Activated B cell treated with CpG ODN at 0.5 μM for 24 hours (primary cell): Measurements from ENCODE around the gene MIA. TPM values are rescaled to one million over a fixed set of nuclear protein-coding genes. Genes with fewer than 3 reads are reported as not detected.
"Not testable (repeated sequence)": the region's sequence is repeated elsewhere in the genome, so short reads cannot be mapped to it uniquely, and the experiment has no call there.

Source experiments
- ATAC-seq: fragments of 200-7000 bp; cut with Tn5 transposase; one replicate; pipeline ENCODE4 v1.10.0; 2021; ENCODE audit warnings: low read depth, mild to moderate bottlenecking, moderate library complexity
- CTCF ChIA-PET: fragments of 350-600 bp; sonication (Branson Sonifier 250); formaldehyde crosslinking; loops from one replicate; lab custom pipeline; 2021; ENCODE audit warnings: antibody characterized with exemption; lab: Charles Lee
- POLR2A ChIA-PET: fragments of 350-600 bp; sonication (Branson Sonifier 250); formaldehyde crosslinking; loops from one replicate; lab custom pipeline; 2021; ENCODE audit warnings: antibody characterized with exemption; lab: Charles Lee
- DNase-seq: peaks from one replicate; pipeline ENCODE4 v3.0.0; 2022
- H3K27ac Mint-ChIP-seq: one replicate; pipeline ENCODE4 v1.8.0; 2020; ENCODE audit warnings: mixed read lengths
- H3K27me3 Mint-ChIP-seq: one replicate; pipeline ENCODE4 v1.8.0; 2021; ENCODE audit warnings: mixed read lengths
- H3K36me3 Mint-ChIP-seq: one replicate; pipeline ENCODE4 v1.8.0; 2021; ENCODE audit warnings: low read depth, mixed read lengths
- H3K4me1 Mint-ChIP-seq: one replicate; pipeline ENCODE4 v1.8.0; 2021; ENCODE audit warnings: mixed read lengths
- H3K4me3 Mint-ChIP-seq: one replicate; pipeline ENCODE4 v1.8.0; 2020; ENCODE audit warnings: mild to moderate bottlenecking, mixed read lengths
- H3K9me3 Mint-ChIP-seq: one replicate; pipeline ENCODE4 v1.8.0; 2020; ENCODE audit warnings: mixed read lengths
- CTCF ChIP-seq: fragments of 200-600 bp; IDR thresholded peaks from one replicate; pipeline ENCODE4 v1.8.0; 2022; ENCODE audit warnings: antibody characterized with exemption, mild to moderate bottlenecking
- intact Hi-C: fragments of 100-400 bp; cut with micrococcal nuclease; formaldehyde crosslinking; loops from one replicate; pipeline ENCODE4 v1.15.1; 2024
- total RNA-seq: library from RNA; stranded (reverse); gene quantifications from 2 replicates; pipeline ENCODE4 v1.2.3, GENCODE V29; 2022

The MIA gene
- total RNA-seq, result 1.1 and 1.4 TPM in 2 replicates

- DNase-seq (no peak), ATAC-seq (no peak)
- peaks cover 62% of the 10 kb centered on the region for H3K4me1 Mint-ChIP-seq
- CTCF ChIA-PET, result no interaction called here
- peaks cover 35% of the 10 kb centered on the region for H3K36me3 Mint-ChIP-seq
- TF ChIP-seq CTCF, result no peak
- intact Hi-C loops, result loop anchor here (5.0 to 10.0 kb wide), 3 partner anchors 373 to 1180 kb away; partner anchors contain the start of genes AKT2 and RABAC1
- H3K27ac Mint-ChIP-seq, result peak within 1 kb of the TSS; percentile 53
- POLR2A ChIA-PET, result interaction anchor here (0.6 to 6.7 kb wide), 3 partner anchors 22 to 59 kb away, joined by 4 to 351 read pairs (median 287); partner anchors contain the start of genes ACTMAP, EGLN2 and SNRPA
- H3K4me3 Mint-ChIP-seq, result peak within 1 kb of the TSS; percentile 44
- no peaks in the 10 kb centered on the region for H3K27me3 Mint-ChIP-seq
- H3K9me3 Mint-ChIP-seq, result peaks cover 4% of the 10 kb centered on the region
These were observed at the start of gene MIA for GRCh38 chr19:40774916-40775631. TSS of gene MIA (plus strand) at chr19:40775521. CDS start at chr19:40775543, 22 bp downstream.

GRCh38 chr19:40726279-40726678 lies 49.0 kb upstream of the MIA start:
- H3K36me3 Mint-ChIP-seq, result peaks cover 75% of the 10 kb centered on the region
- H3K27me3 Mint-ChIP-seq, result no peaks in the 10 kb centered on the region
- ATAC-seq, result no peak
- TF ChIP-seq CTCF, result no peak
- no peak overlapping the region for H3K27ac Mint-ChIP-seq
- POLR2A ChIA-PET, result interaction anchor here (0.7 kb wide), 1 partner anchor 10 kb away, joined by 3 read pairs; the partner anchor contains the start of genes COQ8B and ITPKC
- H3K4me3 Mint-ChIP-seq, result no peak overlapping the region
- no peak for DNase-seq
- intact Hi-C loops, result no loop called here
- H3K9me3 Mint-ChIP-seq, result no peaks in the 10 kb centered on the region
- peaks cover 11% of the 10 kb centered on the region for H3K4me1 Mint-ChIP-seq
- CTCF ChIA-PET, result no interaction called here

- POLR2A ChIA-PET, result interaction anchor here (0.5 kb wide), 1 partner anchor 11 kb away, joined by 4 read pairs; no protein-coding TSS in a partner anchor
- intact Hi-C loops, ATAC-seq, H3K27me3 Mint-ChIP-seq, DNase-seq, CTCF ChIA-PET, H3K9me3 Mint-ChIP-seq, H3K4me1 Mint-ChIP-seq, H3K27ac Mint-ChIP-seq, H3K4me3 Mint-ChIP-seq: not testable (repeated sequence)
- H3K36me3 Mint-ChIP-seq, result peaks cover 80% of the 10 kb centered on the region
These were observed 45.3 kb upstream of the MIA start for GRCh38 chr19:40730065-40730464.

- H3K36me3 Mint-ChIP-seq, result peaks cover 84% of the 10 kb centered on the region
- H3K9me3 Mint-ChIP-seq, ATAC-seq, H3K4me3 Mint-ChIP-seq, H3K4me1 Mint-ChIP-seq, H3K27me3 Mint-ChIP-seq, intact Hi-C loops, CTCF ChIA-PET, H3K27ac Mint-ChIP-seq, DNase-seq: not testable (repeated sequence)
- POLR2A ChIA-PET, result interaction anchor here (0.6 to 0.7 kb wide), 3 partner anchors 13 to 422 kb away, joined by 3 to 4 read pairs (median 3); no protein-coding TSS in a partner anchor
These were observed 43.0 kb upstream of the MIA start for GRCh38 chr19:40732304-40732703.

GRCh38 chr19:40733149-40733548 lies 42.2 kb upstream of the MIA start:
- ATAC-seq (no peak), DNase-seq (no peak)
- POLR2A ChIA-PET, result interaction anchor here (0.6 kb wide), 1 partner anchor 17 kb away, joined by 3 read pairs; the partner anchor contains the start of gene ACTMAP
- TF ChIP-seq CTCF, result no peak
- H3K27ac Mint-ChIP-seq, result no peak overlapping the region
- no peaks in the 10 kb centered on the region for H3K27me3 Mint-ChIP-seq
- H3K9me3 Mint-ChIP-seq, result no peaks in the 10 kb centered on the region
- H3K4me1 Mint-ChIP-seq, result no peaks in the 10 kb centered on the region
- peaks cover 81% of the 10 kb centered on the region for H3K36me3 Mint-ChIP-seq
- intact Hi-C loops, result no loop called here
- no peak overlapping the region for H3K4me3 Mint-ChIP-seq
- CTCF ChIA-PET, result no interaction called here
